Vagina (tissue), 2 donors: ENCODE measurements around the gene AP4S1.

Experiments
- POLR2AphosphoS5 ChIP-seq, 2 donors: sonication (generic); formaldehyde crosslinking; IDR thresholded peaks; one replicate each; pipeline ENCODE4 v1.9.0; 2017; ENCODE audit warnings: antibody characterized with exemption in 2 of 2, mild to moderate bottlenecking in 2 of 2, low read depth in 1 of 2; ENCODE audit not compliant: insufficient read depth in 1 of 2
- TF ChIP-seq, protein P1 (sequence below), 3 experiments: fragments of 450-650 bp in 2 of 3; fragments of 200-600 bp in 1 of 3; sonication (generic) in 1 of 3; IDR thresholded peaks; one replicate each; pipeline ENCODE4 v1.5.1; 2017 to 2019; ENCODE audit warnings: antibody characterized with exemption in 3 of 3, mild to moderate bottlenecking in 2 of 3, moderate library complexity in 2 of 3

- no peak for TF ChIP-seq POLR2AphosphoS5 (IDR thresholded peaks at IDR 0.05; ENCODE audit: insufficient read depth in 1 of 2, low read depth in 1 of 2)
- TF ChIP-seq, protein P1, sequence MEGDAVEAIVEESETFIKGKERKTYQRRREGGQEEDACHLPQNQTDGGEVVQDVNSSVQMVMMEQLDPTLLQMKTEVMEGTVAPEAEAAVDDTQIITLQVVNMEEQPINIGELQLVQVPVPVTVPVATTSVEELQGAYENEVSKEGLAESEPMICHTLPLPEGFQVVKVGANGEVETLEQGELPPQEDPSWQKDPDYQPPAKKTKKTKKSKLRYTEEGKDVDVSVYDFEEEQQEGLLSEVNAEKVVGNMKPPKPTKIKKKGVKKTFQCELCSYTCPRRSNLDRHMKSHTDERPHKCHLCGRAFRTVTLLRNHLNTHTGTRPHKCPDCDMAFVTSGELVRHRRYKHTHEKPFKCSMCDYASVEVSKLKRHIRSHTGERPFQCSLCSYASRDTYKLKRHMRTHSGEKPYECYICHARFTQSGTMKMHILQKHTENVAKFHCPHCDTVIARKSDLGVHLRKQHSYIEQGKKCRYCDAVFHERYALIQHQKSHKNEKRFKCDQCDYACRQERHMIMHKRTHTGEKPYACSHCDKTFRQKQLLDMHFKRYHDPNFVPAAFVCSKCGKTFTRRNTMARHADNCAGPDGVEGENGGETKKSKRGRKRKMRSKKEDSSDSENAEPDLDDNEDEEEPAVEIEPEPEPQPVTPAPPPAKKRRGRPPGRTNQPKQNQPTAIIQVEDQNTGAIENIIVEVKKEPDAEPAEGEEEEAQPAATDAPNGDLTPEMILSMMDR (IDR thresholded peaks at IDR 0.05), result no peak
Measured at GRCh38 chr14:31118892-31119291, 93.4 kb downstream of the AP4S1 start.
